HepG2 (cell line): Measurements from ENCODE around the gene PDE4DIP.
"Not testable (repeated sequence)": the region's sequence is repeated elsewhere in the genome, so short reads cannot be mapped to it uniquely, and the experiment has no call there.

ENCODE experiments used
- EZH2 ChIP-seq: conservative IDR thresholded peaks from 2 replicates; pipeline ENCODE4 v1.6.1; 2012; ENCODE audit warnings: mild to moderate bottlenecking, low read depth, low read length, moderate library complexity
- PHB2 ChIP-seq: fragments of 450-650 bp; IDR thresholded peaks from 2 replicates; pipeline ENCODE4 v1.6.1; 2018; ENCODE audit not compliant: partially characterized antibody
- RXRA ChIP-seq: sonication (generic); formaldehyde crosslinking; IDR thresholded peaks from 2 replicates; pipeline ENCODE4 v1.5.1; 2020; ENCODE audit warnings: missing genetic modification reagents
- TF ChIP-seq, protein P1 (sequence below), 2 experiments: IDR thresholded peaks; 2 replicates each; pipeline ENCODE4 v1.6.1; 2011 to 2012; ENCODE audit warnings: low read length in 2 of 2, borderline replicate concordance in 1 of 2, low read depth in 1 of 2, mild to moderate bottlenecking in 1 of 2, moderate library complexity in 1 of 2
- TF ChIP-seq, protein P2 (sequence below): IDR thresholded peaks from 2 replicates; pipeline ENCODE4 v1.6.1; 2016; ENCODE audit warnings: low read depth, missing genetic modification reagents, missing compliant biosample characterization

DNA sequence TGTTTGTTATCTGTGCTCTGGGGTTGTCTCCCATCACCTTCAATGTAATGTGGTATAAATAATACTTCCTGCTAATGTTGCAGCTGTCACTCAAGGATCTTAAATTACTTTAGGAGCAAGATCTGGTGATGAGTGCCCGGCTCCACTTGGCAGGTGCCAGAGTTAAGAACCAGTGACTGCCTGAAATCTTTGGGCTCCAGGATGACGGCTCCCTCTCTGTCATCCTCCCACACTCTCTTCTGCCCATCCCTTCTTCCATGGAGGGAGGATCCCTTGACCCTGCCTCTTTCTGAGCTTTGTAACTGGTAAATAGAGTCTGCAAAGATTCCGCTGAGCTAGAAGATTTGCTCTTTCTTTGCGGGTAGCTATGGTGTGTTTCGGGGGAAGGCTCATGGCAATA is 44.4 kb downstream of the PDE4DIP start:
- TF ChIP-seq, protein P1, sequence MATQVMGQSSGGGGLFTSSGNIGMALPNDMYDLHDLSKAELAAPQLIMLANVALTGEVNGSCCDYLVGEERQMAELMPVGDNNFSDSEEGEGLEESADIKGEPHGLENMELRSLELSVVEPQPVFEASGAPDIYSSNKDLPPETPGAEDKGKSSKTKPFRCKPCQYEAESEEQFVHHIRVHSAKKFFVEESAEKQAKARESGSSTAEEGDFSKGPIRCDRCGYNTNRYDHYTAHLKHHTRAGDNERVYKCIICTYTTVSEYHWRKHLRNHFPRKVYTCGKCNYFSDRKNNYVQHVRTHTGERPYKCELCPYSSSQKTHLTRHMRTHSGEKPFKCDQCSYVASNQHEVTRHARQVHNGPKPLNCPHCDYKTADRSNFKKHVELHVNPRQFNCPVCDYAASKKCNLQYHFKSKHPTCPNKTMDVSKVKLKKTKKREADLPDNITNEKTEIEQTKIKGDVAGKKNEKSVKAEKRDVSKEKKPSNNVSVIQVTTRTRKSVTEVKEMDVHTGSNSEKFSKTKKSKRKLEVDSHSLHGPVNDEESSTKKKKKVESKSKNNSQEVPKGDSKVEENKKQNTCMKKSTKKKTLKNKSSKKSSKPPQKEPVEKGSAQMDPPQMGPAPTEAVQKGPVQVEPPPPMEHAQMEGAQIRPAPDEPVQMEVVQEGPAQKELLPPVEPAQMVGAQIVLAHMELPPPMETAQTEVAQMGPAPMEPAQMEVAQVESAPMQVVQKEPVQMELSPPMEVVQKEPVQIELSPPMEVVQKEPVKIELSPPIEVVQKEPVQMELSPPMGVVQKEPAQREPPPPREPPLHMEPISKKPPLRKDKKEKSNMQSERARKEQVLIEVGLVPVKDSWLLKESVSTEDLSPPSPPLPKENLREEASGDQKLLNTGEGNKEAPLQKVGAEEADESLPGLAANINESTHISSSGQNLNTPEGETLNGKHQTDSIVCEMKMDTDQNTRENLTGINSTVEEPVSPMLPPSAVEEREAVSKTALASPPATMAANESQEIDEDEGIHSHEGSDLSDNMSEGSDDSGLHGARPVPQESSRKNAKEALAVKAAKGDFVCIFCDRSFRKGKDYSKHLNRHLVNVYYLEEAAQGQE (IDR thresholded peaks at IDR 0.05; ENCODE audit: borderline replicate concordance in 1 of 2, low read depth in 1 of 2, low read length in 2 of 2): not testable (repeated sequence)
- TF ChIP-seq EZH2, RXRA, PHB2: not testable (repeated sequence)
- TF ChIP-seq, protein P2, sequence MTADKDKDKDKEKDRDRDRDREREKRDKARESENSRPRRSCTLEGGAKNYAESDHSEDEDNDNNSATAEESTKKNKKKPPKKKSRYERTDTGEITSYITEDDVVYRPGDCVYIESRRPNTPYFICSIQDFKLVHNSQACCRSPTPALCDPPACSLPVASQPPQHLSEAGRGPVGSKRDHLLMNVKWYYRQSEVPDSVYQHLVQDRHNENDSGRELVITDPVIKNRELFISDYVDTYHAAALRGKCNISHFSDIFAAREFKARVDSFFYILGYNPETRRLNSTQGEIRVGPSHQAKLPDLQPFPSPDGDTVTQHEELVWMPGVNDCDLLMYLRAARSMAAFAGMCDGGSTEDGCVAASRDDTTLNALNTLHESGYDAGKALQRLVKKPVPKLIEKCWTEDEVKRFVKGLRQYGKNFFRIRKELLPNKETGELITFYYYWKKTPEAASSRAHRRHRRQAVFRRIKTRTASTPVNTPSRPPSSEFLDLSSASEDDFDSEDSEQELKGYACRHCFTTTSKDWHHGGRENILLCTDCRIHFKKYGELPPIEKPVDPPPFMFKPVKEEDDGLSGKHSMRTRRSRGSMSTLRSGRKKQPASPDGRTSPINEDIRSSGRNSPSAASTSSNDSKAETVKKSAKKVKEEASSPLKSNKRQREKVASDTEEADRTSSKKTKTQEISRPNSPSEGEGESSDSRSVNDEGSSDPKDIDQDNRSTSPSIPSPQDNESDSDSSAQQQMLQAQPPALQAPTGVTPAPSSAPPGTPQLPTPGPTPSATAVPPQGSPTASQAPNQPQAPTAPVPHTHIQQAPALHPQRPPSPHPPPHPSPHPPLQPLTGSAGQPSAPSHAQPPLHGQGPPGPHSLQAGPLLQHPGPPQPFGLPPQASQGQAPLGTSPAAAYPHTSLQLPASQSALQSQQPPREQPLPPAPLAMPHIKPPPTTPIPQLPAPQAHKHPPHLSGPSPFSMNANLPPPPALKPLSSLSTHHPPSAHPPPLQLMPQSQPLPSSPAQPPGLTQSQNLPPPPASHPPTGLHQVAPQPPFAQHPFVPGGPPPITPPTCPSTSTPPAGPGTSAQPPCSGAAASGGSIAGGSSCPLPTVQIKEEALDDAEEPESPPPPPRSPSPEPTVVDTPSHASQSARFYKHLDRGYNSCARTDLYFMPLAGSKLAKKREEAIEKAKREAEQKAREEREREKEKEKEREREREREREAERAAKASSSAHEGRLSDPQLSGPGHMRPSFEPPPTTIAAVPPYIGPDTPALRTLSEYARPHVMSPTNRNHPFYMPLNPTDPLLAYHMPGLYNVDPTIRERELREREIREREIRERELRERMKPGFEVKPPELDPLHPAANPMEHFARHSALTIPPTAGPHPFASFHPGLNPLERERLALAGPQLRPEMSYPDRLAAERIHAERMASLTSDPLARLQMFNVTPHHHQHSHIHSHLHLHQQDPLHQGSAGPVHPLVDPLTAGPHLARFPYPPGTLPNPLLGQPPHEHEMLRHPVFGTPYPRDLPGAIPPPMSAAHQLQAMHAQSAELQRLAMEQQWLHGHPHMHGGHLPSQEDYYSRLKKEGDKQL (CRISPR knock-in tag): not testable (repeated sequence)
